OCI-LY7 (cell line): ENCODE data around the gene KCNB1.

Experiments
- EZH2phosphoT487 ChIP-seq: fragments of 200-600 bp; sonication (generic); IDR thresholded peaks from 2 replicates; pipeline ENCODE4 v1.6.1; 2018; ENCODE audit warnings: low read depth, borderline replicate concordance, mild to moderate bottlenecking, mixed run types, antibody characterized with exemption, low read length, moderate library complexity, mixed read lengths
- TF ChIP-seq, protein P1 (sequence below): fragments of 200-600 bp; sonication (generic); conservative IDR thresholded peaks from 2 replicates; pipeline ENCODE4 v1.5.1; 2014; ENCODE audit warnings: mild to moderate bottlenecking, antibody characterized with exemption, low read length, moderate library complexity, mixed read lengths

DNA sequence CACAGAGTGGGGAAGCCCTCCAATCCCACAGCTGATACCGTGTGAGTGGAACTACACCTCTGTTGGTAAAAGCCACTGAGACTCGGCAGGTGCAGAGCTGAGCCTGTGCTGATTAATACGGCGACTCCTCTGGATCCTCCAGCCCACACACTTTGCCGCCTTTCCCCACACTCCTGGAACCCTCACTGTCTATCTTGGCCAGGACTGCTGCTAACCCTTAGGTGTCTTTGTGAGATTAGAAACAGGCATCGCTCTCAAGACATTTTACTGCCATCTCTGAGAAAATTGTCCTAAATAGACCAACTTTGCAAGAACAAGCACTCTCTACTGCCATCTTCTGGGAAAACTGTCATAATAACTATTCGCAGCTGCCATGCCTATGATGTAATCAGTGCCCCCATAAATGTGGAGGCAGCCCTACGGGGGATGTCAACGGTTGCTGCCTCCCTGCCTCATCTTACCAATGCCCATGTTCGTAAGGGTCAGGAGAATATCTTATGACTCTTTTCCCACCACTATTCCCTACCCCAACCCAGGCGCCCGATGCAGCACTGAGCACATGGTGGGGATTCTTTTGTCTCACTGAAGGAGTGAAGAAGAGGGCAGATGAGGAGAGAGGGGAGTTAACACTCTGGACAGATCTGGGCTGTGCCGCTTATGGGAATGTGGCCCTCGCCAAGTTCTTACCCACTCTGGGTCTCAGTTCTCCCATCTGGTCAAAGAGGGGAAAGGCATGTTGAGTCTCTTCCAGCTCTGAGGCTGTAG lies 26.1 kb upstream of the KCNB1 start:
- TF ChIP-seq, protein P1, sequence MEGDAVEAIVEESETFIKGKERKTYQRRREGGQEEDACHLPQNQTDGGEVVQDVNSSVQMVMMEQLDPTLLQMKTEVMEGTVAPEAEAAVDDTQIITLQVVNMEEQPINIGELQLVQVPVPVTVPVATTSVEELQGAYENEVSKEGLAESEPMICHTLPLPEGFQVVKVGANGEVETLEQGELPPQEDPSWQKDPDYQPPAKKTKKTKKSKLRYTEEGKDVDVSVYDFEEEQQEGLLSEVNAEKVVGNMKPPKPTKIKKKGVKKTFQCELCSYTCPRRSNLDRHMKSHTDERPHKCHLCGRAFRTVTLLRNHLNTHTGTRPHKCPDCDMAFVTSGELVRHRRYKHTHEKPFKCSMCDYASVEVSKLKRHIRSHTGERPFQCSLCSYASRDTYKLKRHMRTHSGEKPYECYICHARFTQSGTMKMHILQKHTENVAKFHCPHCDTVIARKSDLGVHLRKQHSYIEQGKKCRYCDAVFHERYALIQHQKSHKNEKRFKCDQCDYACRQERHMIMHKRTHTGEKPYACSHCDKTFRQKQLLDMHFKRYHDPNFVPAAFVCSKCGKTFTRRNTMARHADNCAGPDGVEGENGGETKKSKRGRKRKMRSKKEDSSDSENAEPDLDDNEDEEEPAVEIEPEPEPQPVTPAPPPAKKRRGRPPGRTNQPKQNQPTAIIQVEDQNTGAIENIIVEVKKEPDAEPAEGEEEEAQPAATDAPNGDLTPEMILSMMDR = peak; percentile 77
- no peak for TF ChIP-seq EZH2phosphoT487
